Erythroblast (primary cell): ENCODE data around the gene ERMN.

Experiments
- GATA1 ChIP-seq: IDR thresholded peaks from 2 replicates; pipeline ENCODE4 v1.6.1; 2011; ENCODE audit warnings: low read depth, mild to moderate bottlenecking, control low read depth, low read length, moderate library complexity
- POLR2A ChIP-seq: IDR thresholded peaks from 2 replicates; pipeline ENCODE4 v1.6.1; 2011; ENCODE audit warnings: mild to moderate bottlenecking, low read length

DNA sequence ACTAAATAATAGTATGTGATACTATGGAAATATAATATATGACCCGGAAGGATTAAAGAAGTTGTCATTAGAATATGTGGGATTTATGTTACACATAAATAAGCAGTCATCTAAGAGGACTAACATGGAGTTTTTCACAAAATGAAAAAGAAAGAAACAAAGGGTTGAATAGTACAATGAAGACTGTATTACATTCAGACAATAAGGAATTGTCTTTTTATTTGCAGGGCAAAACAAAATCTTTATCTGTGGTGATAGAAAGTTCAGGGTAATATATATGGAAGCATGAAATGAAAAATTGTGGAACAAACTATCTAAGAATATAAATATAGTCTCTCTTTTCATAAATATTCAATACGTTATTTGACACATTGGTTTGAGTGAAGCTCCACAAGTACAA is 5.8 kb downstream of the ERMN start:
- TF ChIP-seq POLR2A: no peak
- no peak for TF ChIP-seq GATA1
